ENCODE results near the gene CLBA1.

DNA sequence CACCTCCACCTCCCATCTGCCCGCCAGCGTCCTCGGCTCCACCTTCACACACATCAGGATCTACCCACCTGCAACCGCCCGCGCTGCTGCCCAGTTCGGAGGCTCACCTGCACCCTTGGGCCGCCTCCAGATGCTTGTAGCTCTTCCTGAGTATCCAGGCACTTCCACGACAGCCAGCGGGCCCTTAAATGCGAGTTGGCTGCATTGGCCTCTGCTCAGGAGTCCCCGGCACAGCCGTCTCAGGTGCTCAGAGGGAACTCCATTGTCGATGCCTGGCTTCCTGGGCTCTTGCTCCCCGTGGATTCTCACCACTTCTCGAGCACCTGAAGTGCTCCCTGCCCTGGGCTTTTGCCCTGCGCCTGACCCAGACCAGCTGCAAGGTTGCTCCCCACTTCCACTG lies 57.2 kb downstream of the CLBA1 start:
- TF ChIP-seq, protein P1, sequence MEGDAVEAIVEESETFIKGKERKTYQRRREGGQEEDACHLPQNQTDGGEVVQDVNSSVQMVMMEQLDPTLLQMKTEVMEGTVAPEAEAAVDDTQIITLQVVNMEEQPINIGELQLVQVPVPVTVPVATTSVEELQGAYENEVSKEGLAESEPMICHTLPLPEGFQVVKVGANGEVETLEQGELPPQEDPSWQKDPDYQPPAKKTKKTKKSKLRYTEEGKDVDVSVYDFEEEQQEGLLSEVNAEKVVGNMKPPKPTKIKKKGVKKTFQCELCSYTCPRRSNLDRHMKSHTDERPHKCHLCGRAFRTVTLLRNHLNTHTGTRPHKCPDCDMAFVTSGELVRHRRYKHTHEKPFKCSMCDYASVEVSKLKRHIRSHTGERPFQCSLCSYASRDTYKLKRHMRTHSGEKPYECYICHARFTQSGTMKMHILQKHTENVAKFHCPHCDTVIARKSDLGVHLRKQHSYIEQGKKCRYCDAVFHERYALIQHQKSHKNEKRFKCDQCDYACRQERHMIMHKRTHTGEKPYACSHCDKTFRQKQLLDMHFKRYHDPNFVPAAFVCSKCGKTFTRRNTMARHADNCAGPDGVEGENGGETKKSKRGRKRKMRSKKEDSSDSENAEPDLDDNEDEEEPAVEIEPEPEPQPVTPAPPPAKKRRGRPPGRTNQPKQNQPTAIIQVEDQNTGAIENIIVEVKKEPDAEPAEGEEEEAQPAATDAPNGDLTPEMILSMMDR (conservative IDR thresholded peaks at IDR 0.05; ENCODE audit: low read length) = no peak
- TF ChIP-seq EZH2phosphoT487 (IDR thresholded peaks at IDR 0.05; ENCODE audit: borderline replicate concordance, low read depth, low read length) = no peak
